GM19452 (cell line): Measurements from ENCODE around the gene EGFLAM.

Experiments used
- ATAC-seq: cut with Tn5 transposase; IDR thresholded peaks from one replicate; pipeline ENCODE4 v1.9.1; 2021; ENCODE audit not compliant: unreplicated experiment

The EGFLAM gene

GRCh38 chr5:38258319-38259061 lies at the start of gene EGFLAM:
EGFLAM (plus strand) TSS chr5:38258559; CDS start chr5:38258755, 196 bp downstream.
- ATAC-seq, result no peak

- no peak for ATAC-seq
Observed at GRCh38 chr5:38208782-38209378, 49.5 kb upstream of the EGFLAM start.

GRCh38 chr5:38210676-38211353 lies 47.5 kb upstream of the EGFLAM start:
- ATAC-seq, result no peak

- ATAC-seq, result no peak
Observed at GRCh38 chr5:38211354-38211710, 47.0 kb upstream of the EGFLAM start.

GRCh38 chr5:38212307-38212706 lies 46.1 kb upstream of the EGFLAM start:
- no peak for ATAC-seq

- ATAC-seq, result no peak
Observed at GRCh38 chr5:38226091-38226490, 32.3 kb upstream of the EGFLAM start.

- ATAC-seq, result no peak
Observed at GRCh38 chr5:38228914-38229313, 29.4 kb upstream of the EGFLAM start.

GRCh38 chr5:38234737-38235136 lies 23.6 kb upstream of the EGFLAM start:
- ATAC-seq, result no peak

- no peak for ATAC-seq
Observed at GRCh38 chr5:38237681-38238080, 20.7 kb upstream of the EGFLAM start.

- ATAC-seq, result no peak
Observed at GRCh38 chr5:38240212-38240611, 18.1 kb upstream of the EGFLAM start.

GRCh38 chr5:38241655-38242054 lies 16.7 kb upstream of the EGFLAM start:
- ATAC-seq, result no peak

GRCh38 chr5:38245307-38245706 lies 13.1 kb upstream of the EGFLAM start:
- no peak for ATAC-seq

- no peak for ATAC-seq
Observed at GRCh38 chr5:38249301-38249700, 9.1 kb upstream of the EGFLAM start.

GRCh38 chr5:38249812-38250211 lies 8.5 kb upstream of the EGFLAM start:
- no peak for ATAC-seq

- ATAC-seq, result no peak
Observed at GRCh38 chr5:38250763-38251448, 7.5 kb upstream of the EGFLAM start.

GRCh38 chr5:38253759-38254158 lies 4.6 kb upstream of the EGFLAM start:
- no peak for ATAC-seq

GRCh38 chr5:38257308-38258041 lies 884 bp upstream of the EGFLAM start:
- no peak for ATAC-seq

GRCh38 chr5:38258042-38258318 lies 379 bp upstream of the EGFLAM start:
- no peak for ATAC-seq

- ATAC-seq, result no peak
Observed at GRCh38 chr5:38259062-38259808, 876 bp downstream of the EGFLAM start.

GRCh38 chr5:38259809-38260160 lies 1.4 kb downstream of the EGFLAM start:
- ATAC-seq, result no peak

- no peak for ATAC-seq
Observed at GRCh38 chr5:38263983-38264382, 5.6 kb downstream of the EGFLAM start.
